DND-41 (cell line): ENCODE measurements around the gene AUTS2.

ENCODE experiments used
- ATAC-seq: fragments of 200-7000 bp; cut with Tn5 transposase; 3 replicates; pipeline ENCODE4 v1.9.1; 2021; ENCODE audit warnings: low read depth; ENCODE audit not compliant: insufficient read depth
- DNase-seq: peaks from one replicate; pipeline ENCODE4 v3.0.0-alpha.2; 2020
- H2AFZ ChIP-seq: 2 replicates; pipeline ENCODE4 v1.6.0; 2012; ENCODE audit warnings: low read depth, low read length
- H3K27ac ChIP-seq: 2 replicates; pipeline ENCODE4 v1.5.1; 2012; ENCODE audit warnings: low read length, inconsistent platforms
- H3K27me3 ChIP-seq: fragments of 200-600 bp; sonication (generic); 2 replicates; pipeline ENCODE4 v1.6.0; 2012; ENCODE audit warnings: low read length, mild to moderate bottlenecking, inconsistent platforms; ENCODE audit not compliant: insufficient read depth, poor library complexity
- H3K36me3 ChIP-seq: 2 replicates; pipeline ENCODE4 v1.5.1; 2012; ENCODE audit warnings: low read length, inconsistent platforms; ENCODE audit not compliant: insufficient read depth
- H3K4me1 ChIP-seq: 2 replicates; pipeline ENCODE4 v1.5.1; 2012; ENCODE audit warnings: mild to moderate bottlenecking, low read length; ENCODE audit not compliant: insufficient read depth
- H3K4me2 ChIP-seq: 2 replicates; pipeline ENCODE4 v1.6.0; 2012; ENCODE audit warnings: mild to moderate bottlenecking, moderate library complexity, low read length, inconsistent platforms; ENCODE audit not compliant: insufficient read depth
- H3K4me3 ChIP-seq, 2 experiments: fragments of 200-600 bp in 1 of 2; shearing (Covaris generic) in 1 of 2; 2 replicates each; pipeline ENCODE4 v1.5.1; 2012 to 2016; ENCODE audit warnings: inconsistent platforms in 2 of 2, low read length in 2 of 2, mild to moderate bottlenecking in 2 of 2, low read depth in 1 of 2, moderate library complexity in 1 of 2
- H3K79me2 ChIP-seq: 2 replicates; pipeline ENCODE4 v1.6.0; 2012; ENCODE audit warnings: low read length, inconsistent platforms; ENCODE audit not compliant: insufficient read depth
- H3K9ac ChIP-seq: 2 replicates; pipeline ENCODE4 v1.6.0; 2012; ENCODE audit warnings: low read depth, mild to moderate bottlenecking, inconsistent platforms, low read length, moderate library complexity
- H3K9me3 ChIP-seq: 2 replicates; pipeline ENCODE4 v1.5.1; 2012; ENCODE audit warnings: low read length, moderate library complexity, mild to moderate bottlenecking, inconsistent platforms; ENCODE audit not compliant: insufficient read depth, severe bottlenecking
- H4K20me1 ChIP-seq: 2 replicates; pipeline ENCODE4 v1.6.0; 2012; ENCODE audit warnings: low read length; ENCODE audit not compliant: insufficient read depth
- CTCF ChIP-seq: IDR thresholded peaks from 2 replicates; pipeline ENCODE4 v1.5.1; 2012; ENCODE audit warnings: borderline replicate concordance, low read length, moderate library complexity, mild to moderate bottlenecking; ENCODE audit not compliant: poor library complexity, severe bottlenecking; ENCODE audit errors: extremely low read depth
- EZH2 ChIP-seq: IDR thresholded peaks from 3 replicates; pipeline ENCODE4 v1.6.1; 2012; ENCODE audit warnings: borderline replicate concordance, low read depth, mild to moderate bottlenecking, moderate library complexity, low read length, inconsistent platforms; ENCODE audit not compliant: severe bottlenecking

The AUTS2 gene

GRCh38 chr7:70410134-70410750 lies 812.0 kb downstream of the AUTS2 start:
- Histone ChIP-seq H4K20me1 (no peaks in the 10 kb centered on the region), H2AFZ (no peak overlapping the region), H3K4me3 (no peak overlapping the region), H3K9me3 (no peaks in the 10 kb centered on the region), H3K27me3 (no peaks in the 10 kb centered on the region), H3K79me2 (no peaks in the 10 kb centered on the region), H3K9ac (no peak overlapping the region), H3K27ac (no peak overlapping the region), H3K36me3 (no peaks in the 10 kb centered on the region), H3K4me1 (no peaks in the 10 kb centered on the region), H3K4me2 (no peak overlapping the region)
- TF ChIP-seq EZH2 (no peak), CTCF (no peak)
- DNase-seq (no peak), ATAC-seq (no peak)

GRCh38 chr7:70414368-70414767 lies 816.1 kb downstream of the AUTS2 start:
- no peak overlapping the region for H3K27ac ChIP-seq
- ATAC-seq: no peak
- no peaks in the 10 kb centered on the region for H3K4me1 ChIP-seq
- no peak for DNase-seq
- no peaks in the 10 kb centered on the region for H3K36me3 ChIP-seq
- H3K27me3 ChIP-seq: no peaks in the 10 kb centered on the region
- no peak overlapping the region for H2AFZ ChIP-seq
- no peaks in the 10 kb centered on the region for H4K20me1 ChIP-seq
- no peak for TF ChIP-seq EZH2
- no peak for TF ChIP-seq CTCF
- no peak overlapping the region for H3K4me2 ChIP-seq
- no peaks in the 10 kb centered on the region for H3K79me2 ChIP-seq
- no peaks in the 10 kb centered on the region for H3K9me3 ChIP-seq
- H3K4me3 ChIP-seq: no peak overlapping the region
- no peak overlapping the region for H3K9ac ChIP-seq

GRCh38 chr7:70415179-70415972 lies 817.1 kb downstream of the AUTS2 start:
- H3K36me3 ChIP-seq: no peaks in the 10 kb centered on the region
- DNase-seq (no peak), ATAC-seq (no peak; the same call in 2 of the 3 replicates)
- no peak overlapping the region for H3K27ac ChIP-seq
- H3K4me2 ChIP-seq: no peak overlapping the region
- H3K79me2 ChIP-seq: no peaks in the 10 kb centered on the region
- TF ChIP-seq CTCF: no peak
- no peak for TF ChIP-seq EZH2
- no peaks in the 10 kb centered on the region for H4K20me1 ChIP-seq
- no peak overlapping the region for H3K9ac ChIP-seq
- no peak overlapping the region for H2AFZ ChIP-seq
- no peak overlapping the region for H3K4me3 ChIP-seq
- no peaks in the 10 kb centered on the region for H3K9me3 ChIP-seq
- H3K4me1 ChIP-seq: no peaks in the 10 kb centered on the region
- no peaks in the 10 kb centered on the region for H3K27me3 ChIP-seq
